ENCODE measurements around the gene FHL5. TPM values are rescaled to one million over a fixed set of nuclear protein-coding genes. Genes with fewer than 3 reads are reported as not detected.
A peak's percentile ranks its signal among the peaks of the same experiment; 100 is the strongest.
"Not testable (repeated sequence)": the region's sequence is repeated elsewhere in the genome, so short reads cannot be mapped to it uniquely, and the experiment has no call there.

FHL5 gene
- total RNA-seq, 1 donor from 2014 or later = not detected

DNA sequence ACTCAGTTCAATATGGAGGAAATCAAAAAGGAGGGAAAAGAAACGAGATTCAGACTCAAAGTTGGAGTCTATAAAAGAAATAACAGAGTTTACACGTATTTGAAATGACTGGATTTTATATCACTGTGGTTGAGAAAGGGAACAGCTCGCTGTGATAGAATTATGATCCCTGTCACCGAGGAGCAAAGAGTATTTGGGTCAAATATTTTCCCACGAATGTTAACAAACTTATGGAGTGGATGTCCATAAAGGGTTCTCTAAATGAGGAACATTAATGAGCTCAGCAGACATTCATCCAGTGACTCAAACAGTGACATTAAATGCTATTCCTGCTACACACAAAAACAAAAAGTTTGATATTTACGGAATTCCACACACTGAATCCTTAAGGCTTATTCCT is 57.9 kb downstream of the FHL5 start:
- Mint-ChIP-seq H3K4me3 (ENCODE audit: unreplicated experiment) (no peak overlapping the region), H3K4me1 (ENCODE audit: low read depth) (no peaks in the 10 kb centered on the region), H3K9me3 (ENCODE audit: low read depth) (no peaks in the 10 kb centered on the region), H3K36me3 (ENCODE audit: low read depth) (no peaks in the 10 kb centered on the region), H3K27me3 (ENCODE audit: low read depth) (peaks cover 45% of the 10 kb centered on the region), H3K27ac (ENCODE audit: unreplicated experiment) (no peak overlapping the region)
- TF ChIP-seq, protein P1, sequence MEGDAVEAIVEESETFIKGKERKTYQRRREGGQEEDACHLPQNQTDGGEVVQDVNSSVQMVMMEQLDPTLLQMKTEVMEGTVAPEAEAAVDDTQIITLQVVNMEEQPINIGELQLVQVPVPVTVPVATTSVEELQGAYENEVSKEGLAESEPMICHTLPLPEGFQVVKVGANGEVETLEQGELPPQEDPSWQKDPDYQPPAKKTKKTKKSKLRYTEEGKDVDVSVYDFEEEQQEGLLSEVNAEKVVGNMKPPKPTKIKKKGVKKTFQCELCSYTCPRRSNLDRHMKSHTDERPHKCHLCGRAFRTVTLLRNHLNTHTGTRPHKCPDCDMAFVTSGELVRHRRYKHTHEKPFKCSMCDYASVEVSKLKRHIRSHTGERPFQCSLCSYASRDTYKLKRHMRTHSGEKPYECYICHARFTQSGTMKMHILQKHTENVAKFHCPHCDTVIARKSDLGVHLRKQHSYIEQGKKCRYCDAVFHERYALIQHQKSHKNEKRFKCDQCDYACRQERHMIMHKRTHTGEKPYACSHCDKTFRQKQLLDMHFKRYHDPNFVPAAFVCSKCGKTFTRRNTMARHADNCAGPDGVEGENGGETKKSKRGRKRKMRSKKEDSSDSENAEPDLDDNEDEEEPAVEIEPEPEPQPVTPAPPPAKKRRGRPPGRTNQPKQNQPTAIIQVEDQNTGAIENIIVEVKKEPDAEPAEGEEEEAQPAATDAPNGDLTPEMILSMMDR (IDR thresholded peaks at IDR 0.05) = no peak
- no peak for DNase-seq (ENCODE audit: low spot score)

DNA sequence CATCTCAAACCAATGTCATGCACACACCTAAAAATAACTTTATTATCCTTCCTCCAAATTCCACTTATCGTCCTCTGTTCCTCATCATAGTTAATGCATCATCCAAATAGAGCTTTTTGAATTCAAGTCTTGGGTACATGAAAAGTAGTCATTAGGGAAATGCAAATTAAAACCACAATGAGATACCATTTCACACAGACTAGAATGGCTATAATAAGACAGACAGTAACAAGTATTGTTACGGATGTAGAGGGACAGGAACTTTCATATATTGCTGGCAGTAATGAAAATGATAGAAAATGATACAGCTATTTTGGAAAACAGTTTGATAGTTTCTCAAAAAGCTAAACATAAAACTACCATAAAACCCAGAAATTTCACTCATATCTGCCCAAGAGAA is 59.1 kb downstream of the FHL5 start:
- no peaks in the 10 kb centered on the region for H3K9me3 Mint-ChIP-seq (ENCODE audit: low read depth)
- TF ChIP-seq, protein P1 (IDR thresholded peaks at IDR 0.05) = no peak
- H3K4me3 Mint-ChIP-seq (ENCODE audit: unreplicated experiment) = no peak overlapping the region
- H3K27ac Mint-ChIP-seq (ENCODE audit: unreplicated experiment) = no peak overlapping the region
- H3K27me3 Mint-ChIP-seq (ENCODE audit: low read depth) = peaks cover 42% of the 10 kb centered on the region
- no peak for DNase-seq (ENCODE audit: low spot score)
- H3K4me1 Mint-ChIP-seq (ENCODE audit: low read depth) = no peaks in the 10 kb centered on the region
- H3K36me3 Mint-ChIP-seq (ENCODE audit: low read depth) = no peaks in the 10 kb centered on the region

DNA sequence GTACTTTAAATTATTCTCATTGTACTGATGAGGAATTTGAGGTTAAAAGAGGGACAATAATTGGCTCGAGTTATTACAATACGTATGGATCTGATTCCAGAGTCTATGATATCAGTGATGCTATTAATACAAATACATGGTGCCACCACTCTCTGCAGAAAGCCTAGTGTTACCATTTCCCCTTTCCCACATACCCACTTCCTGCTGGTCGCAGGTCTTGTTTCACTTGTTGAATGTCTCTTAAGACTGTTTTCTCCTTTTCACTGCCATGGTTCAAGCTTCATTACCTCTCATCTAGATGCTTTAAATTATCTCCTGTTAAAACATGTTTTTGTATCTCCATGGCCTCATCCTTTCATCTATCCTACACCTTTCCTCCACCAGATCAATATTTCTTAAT is 62.0 kb downstream of the FHL5 start:
- Mint-ChIP-seq H3K27me3 (ENCODE audit: low read depth) (peaks cover 36% of the 10 kb centered on the region), H3K27ac (ENCODE audit: unreplicated experiment) (no peak overlapping the region), H3K4me1 (ENCODE audit: low read depth) (no peaks in the 10 kb centered on the region), H3K4me3 (ENCODE audit: unreplicated experiment) (no peak overlapping the region), H3K9me3 (ENCODE audit: low read depth) (no peaks in the 10 kb centered on the region), H3K36me3 (ENCODE audit: low read depth) (no peaks in the 10 kb centered on the region)
- TF ChIP-seq, protein P1 (IDR thresholded peaks at IDR 0.05) = no peak
- no peak for DNase-seq (ENCODE audit: low spot score)

DNA sequence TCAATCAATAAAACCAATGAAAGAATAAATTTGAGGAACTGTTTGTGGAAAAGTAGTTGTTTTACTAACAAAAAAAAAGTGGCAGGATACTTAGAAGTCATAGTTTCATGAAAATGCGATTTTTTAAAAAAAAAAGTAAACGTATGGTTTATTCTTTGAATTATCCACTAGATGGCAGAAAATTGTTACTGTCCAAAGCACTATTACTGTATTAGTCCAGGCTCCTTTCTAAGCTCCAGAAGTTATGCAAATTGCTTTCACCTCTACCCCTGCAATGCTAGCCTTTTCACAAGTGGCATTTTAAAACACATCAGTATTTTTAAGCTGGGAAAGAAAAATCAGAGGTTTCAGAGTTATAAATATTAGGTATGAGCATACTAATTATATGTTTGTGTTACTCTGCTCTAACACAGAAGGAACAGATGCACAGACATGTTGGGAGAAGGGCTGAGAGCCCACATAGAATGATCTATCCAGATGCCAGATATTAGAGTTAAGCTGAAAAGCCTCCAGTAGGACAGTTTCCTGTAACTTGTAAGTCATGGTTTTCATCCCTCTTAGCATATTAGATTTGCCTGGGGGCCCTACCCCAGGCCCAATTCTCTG is 63.9 kb downstream of the FHL5 start:
- no peak overlapping the region for H3K27ac Mint-ChIP-seq (ENCODE audit: unreplicated experiment)
- H3K4me1 Mint-ChIP-seq (ENCODE audit: low read depth) = no peaks in the 10 kb centered on the region
- no peaks in the 10 kb centered on the region for H3K36me3 Mint-ChIP-seq (ENCODE audit: low read depth)
- no peak overlapping the region for H3K4me3 Mint-ChIP-seq (ENCODE audit: unreplicated experiment)
- H3K27me3 Mint-ChIP-seq (ENCODE audit: low read depth) = peaks cover 27% of the 10 kb centered on the region
- DNase-seq (ENCODE audit: low spot score) = no peak
- TF ChIP-seq, protein P1 (IDR thresholded peaks at IDR 0.05) = peak; percentile 84
- no peaks in the 10 kb centered on the region for H3K9me3 Mint-ChIP-seq (ENCODE audit: low read depth)

DNA sequence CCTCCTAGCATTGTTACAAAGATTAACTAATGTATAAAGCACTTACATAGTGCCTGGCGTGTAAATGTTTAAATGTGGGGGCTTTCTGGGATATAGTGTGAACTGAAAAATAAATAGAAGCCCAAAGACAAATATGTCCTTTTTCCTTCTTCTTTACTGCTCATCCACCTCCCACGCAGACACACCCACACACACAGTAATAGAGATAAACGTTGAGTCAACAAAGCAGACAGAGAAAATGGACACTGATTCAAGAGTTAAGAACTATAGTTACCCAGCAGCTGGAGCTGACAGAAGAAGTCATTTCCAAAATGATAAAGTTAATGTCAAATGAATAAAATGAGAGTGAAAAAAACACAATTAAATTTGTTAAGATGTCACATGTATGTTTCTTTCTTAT is 68.3 kb downstream of the FHL5 start:
- Mint-ChIP-seq H3K9me3 (ENCODE audit: low read depth) (no peaks in the 10 kb centered on the region), H3K27ac (ENCODE audit: unreplicated experiment) (no peak overlapping the region), H3K36me3 (ENCODE audit: low read depth) (no peaks in the 10 kb centered on the region), H3K4me1 (ENCODE audit: low read depth) (no peaks in the 10 kb centered on the region), H3K4me3 (ENCODE audit: unreplicated experiment) (no peak overlapping the region), H3K27me3 (ENCODE audit: low read depth) (peaks cover 19% of the 10 kb centered on the region)
- TF ChIP-seq, protein P1 (IDR thresholded peaks at IDR 0.05) = no peak
- DNase-seq (ENCODE audit: low spot score) = no peak

DNA sequence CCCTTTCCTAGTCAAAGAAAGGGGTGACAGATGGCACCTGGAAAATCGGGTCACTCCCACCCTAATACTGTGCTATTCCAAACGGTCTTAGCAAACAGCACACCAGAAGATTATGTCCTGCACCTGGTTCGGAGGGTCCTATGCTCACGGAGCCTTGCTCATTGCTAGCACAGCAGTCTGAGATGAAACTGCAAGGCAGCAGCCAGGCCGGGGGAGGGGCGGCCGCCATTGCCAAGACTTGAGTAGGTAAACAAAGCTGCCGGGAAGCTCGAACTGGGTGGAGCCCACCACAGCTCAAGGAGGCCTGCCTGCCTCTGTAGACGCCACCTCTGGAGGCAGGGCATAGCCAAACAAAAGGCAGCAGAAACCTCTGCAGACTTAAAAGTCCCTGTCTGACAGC is 75.1 kb downstream of the FHL5 start:
- not testable (repeated sequence) for H3K27ac Mint-ChIP-seq (ENCODE audit: unreplicated experiment); H3K4me3 Mint-ChIP-seq (ENCODE audit: unreplicated experiment); H3K9me3 Mint-ChIP-seq (ENCODE audit: low read depth); H3K36me3 Mint-ChIP-seq (ENCODE audit: low read depth); H3K4me1 Mint-ChIP-seq (ENCODE audit: low read depth)
- DNase-seq (ENCODE audit: low spot score) = peak; percentile 57
- peaks cover 22% of the 10 kb centered on the region for H3K27me3 Mint-ChIP-seq (ENCODE audit: low read depth)

Measured in chondrocyte (in vitro differentiated cells).